PC-9 (cell line): Measurements from ENCODE around the gene FOSL2. TPM values are rescaled to one million over a fixed set of nuclear protein-coding genes. Genes with fewer than 3 reads are reported as not detected.

Experiments used
- BruUV-seq: library from RNA; stranded (reverse); fragments of 400-500 nt; replicated peaks from 2 replicates; lab custom pipeline; 2021; lab: Mats Ljungman, UMichigan
- CTCF ChIA-PET: fragments of 300-600 bp; sonication (Branson Sonifier 250); formaldehyde crosslinking; loops from one replicate; lab custom pipeline; 2022; ENCODE audit warnings: antibody characterized with exemption; lab: Charles Lee
- POLR2A ChIA-PET: fragments of 300-600 bp; sonication (Branson Sonifier 250); formaldehyde crosslinking; loops from one replicate; lab custom pipeline; 2022; ENCODE audit warnings: antibody characterized with exemption; ENCODE audit not compliant: unreplicated experiment; lab: Charles Lee
- DNase-seq, 2 experiments: peaks; one replicate each; pipeline versions ENCODE4 v3.0.0 to v3.0.0-alpha.2; 2015 to 2022; ENCODE audit warnings: mixed read lengths in 1 of 2
- H2AFZ ChIP-seq: fragments of 200-600 bp; sonication (generic); 2 replicates; pipeline ENCODE4 v1.8.1; 2017; ENCODE audit warnings: antibody characterized with exemption
- H3F3A ChIP-seq: fragments of 200-600 bp; sonication (generic); 2 replicates; pipeline ENCODE4 v1.8.1; 2017; ENCODE audit warnings: antibody characterized with exemption, mild to moderate bottlenecking, low read depth; ENCODE audit not compliant: insufficient read depth
- H3K27ac ChIP-seq: fragments of 200-600 bp; sonication (generic); 2 replicates; pipeline ENCODE4 v1.6.1; 2016; ENCODE audit warnings: mixed run types
- H3K27me3 ChIP-seq: fragments of 200-600 bp; sonication (generic); 2 replicates; pipeline ENCODE4 v1.6.1; 2016; ENCODE audit warnings: low read depth, mixed run types; ENCODE audit not compliant: insufficient read depth
- H3K36me3 ChIP-seq: fragments of 200-600 bp; sonication (generic); 2 replicates; pipeline ENCODE4 v1.6.1; 2016; ENCODE audit warnings: low read depth, mixed run types
- H3K4me1 ChIP-seq: fragments of 200-600 bp; sonication (generic); replicated peaks from 2 replicates; pipeline ENCODE4 v1.6.1; 2016; ENCODE audit warnings: mixed run types; ENCODE audit not compliant: insufficient read depth
- H3K4me2 ChIP-seq: fragments of 200-600 bp; sonication (generic); 2 replicates; pipeline ENCODE4 v1.6.1; 2017; ENCODE audit warnings: mixed run types
- H3K4me3 ChIP-seq: fragments of 200-600 bp; sonication (generic); 2 replicates; pipeline ENCODE4 v1.6.1; 2016; ENCODE audit warnings: mixed run types
- H3K79me2 ChIP-seq: fragments of 200-600 bp; sonication (generic); 2 replicates; pipeline ENCODE4 v1.6.1; 2017; ENCODE audit warnings: low read depth, mixed run types
- H3K9me2 ChIP-seq: fragments of 200-600 bp; sonication (generic); 2 replicates; pipeline ENCODE4 v1.8.1; 2017; ENCODE audit warnings: mild to moderate bottlenecking; ENCODE audit not compliant: insufficient read depth
- H3K9me3 ChIP-seq: fragments of 200-600 bp; sonication (generic); 2 replicates; pipeline ENCODE4 v1.8.1; 2016; ENCODE audit warnings: low read depth; ENCODE audit not compliant: insufficient read depth
- H4K20me1 ChIP-seq: fragments of 200-600 bp; sonication (generic); 2 replicates; pipeline ENCODE4 v1.8.1; 2017; ENCODE audit not compliant: insufficient read depth
- EZH2 ChIP-seq: fragments of 200-600 bp; sonication (generic); IDR thresholded peaks from 2 replicates; pipeline ENCODE4 v1.8.0; 2017; ENCODE audit warnings: antibody characterized with exemption, low read depth
- intact Hi-C: fragments of 100-400 bp; cut with micrococcal nuclease; formaldehyde crosslinking; loops from one replicate; pipeline ENCODE4 v1.10.0; 2022; ENCODE audit not compliant: unreplicated experiment
- total RNA-seq: library from RNA; stranded (reverse); gene quantifications from 2 replicates; pipeline ENCODE4 v1.2.3, GENCODE V29; 2021
- TF ChIP-seq, protein P1 (sequence below): fragments of 200-600 bp; sonication (generic); conservative IDR thresholded peaks from 2 replicates; pipeline ENCODE4 v1.6.1; 2017; ENCODE audit warnings: mixed run types, antibody characterized with exemption, mild to moderate bottlenecking, moderate library complexity

The FOSL2 gene
- total RNA-seq, 1 experiment from 2014 or later = 60.0 TPM

DNA sequence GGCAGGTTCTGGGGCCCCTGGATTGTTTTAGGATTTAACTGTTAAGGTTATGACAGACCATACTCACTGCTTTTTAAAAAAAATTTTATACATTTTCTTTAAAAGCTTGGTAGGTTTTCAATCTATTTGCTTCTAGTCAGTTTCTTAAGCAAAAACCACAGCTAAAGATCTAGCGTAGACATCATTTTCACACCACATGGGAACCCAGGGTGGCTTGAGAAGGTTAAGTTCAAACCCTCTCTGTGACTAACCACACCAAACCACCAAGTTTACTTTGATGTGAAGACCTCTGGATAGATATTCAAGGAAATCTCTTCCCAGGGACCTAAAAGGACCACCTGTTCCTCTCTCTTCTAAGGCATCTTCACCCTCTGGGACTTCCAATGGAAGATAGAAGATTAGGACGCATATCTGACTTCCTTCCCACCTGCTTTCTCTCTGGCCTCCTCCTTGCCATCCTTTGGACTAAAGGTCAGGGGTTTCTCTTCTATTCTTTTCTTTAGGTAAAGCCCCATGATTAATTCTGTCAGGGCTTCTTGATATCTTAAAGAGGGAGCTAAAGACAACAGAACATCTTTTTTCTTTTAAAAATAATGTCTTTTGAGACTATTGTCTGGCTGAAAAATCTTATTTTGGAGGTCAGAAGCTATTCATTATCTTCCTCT, 32.3 kb downstream of the FOSL2 start:
- BruUV-seq = no TSS peak
- TF ChIP-seq, protein P1, sequence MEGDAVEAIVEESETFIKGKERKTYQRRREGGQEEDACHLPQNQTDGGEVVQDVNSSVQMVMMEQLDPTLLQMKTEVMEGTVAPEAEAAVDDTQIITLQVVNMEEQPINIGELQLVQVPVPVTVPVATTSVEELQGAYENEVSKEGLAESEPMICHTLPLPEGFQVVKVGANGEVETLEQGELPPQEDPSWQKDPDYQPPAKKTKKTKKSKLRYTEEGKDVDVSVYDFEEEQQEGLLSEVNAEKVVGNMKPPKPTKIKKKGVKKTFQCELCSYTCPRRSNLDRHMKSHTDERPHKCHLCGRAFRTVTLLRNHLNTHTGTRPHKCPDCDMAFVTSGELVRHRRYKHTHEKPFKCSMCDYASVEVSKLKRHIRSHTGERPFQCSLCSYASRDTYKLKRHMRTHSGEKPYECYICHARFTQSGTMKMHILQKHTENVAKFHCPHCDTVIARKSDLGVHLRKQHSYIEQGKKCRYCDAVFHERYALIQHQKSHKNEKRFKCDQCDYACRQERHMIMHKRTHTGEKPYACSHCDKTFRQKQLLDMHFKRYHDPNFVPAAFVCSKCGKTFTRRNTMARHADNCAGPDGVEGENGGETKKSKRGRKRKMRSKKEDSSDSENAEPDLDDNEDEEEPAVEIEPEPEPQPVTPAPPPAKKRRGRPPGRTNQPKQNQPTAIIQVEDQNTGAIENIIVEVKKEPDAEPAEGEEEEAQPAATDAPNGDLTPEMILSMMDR = no peak
- no peak for TF ChIP-seq EZH2
- DNase-seq = no peak
- Histone ChIP-seq H3K27me3 (no peaks in the 10 kb centered on the region), H3K4me3 (no peak overlapping the region), H3K9me2 (no peaks in the 10 kb centered on the region), H3K36me3 (no peaks in the 10 kb centered on the region), H4K20me1 (no peaks in the 10 kb centered on the region), H3K4me1 (no peaks in the 10 kb centered on the region), H3K79me2 (no peaks in the 10 kb centered on the region), H3K27ac (no peak overlapping the region), H3K4me2 (no peak overlapping the region), H2AFZ (no peak overlapping the region), H3F3A (peaks cover 44% of the 10 kb centered on the region), H3K9me3 (no peaks in the 10 kb centered on the region)
- CTCF ChIA-PET = interaction anchor here (1.1 kb wide), 1 partner anchor 10 kb away, joined by 4 read pairs; no protein-coding TSS in a partner anchor
- intact Hi-C loops = no loop called here
- POLR2A ChIA-PET = no interaction called here

DNA sequence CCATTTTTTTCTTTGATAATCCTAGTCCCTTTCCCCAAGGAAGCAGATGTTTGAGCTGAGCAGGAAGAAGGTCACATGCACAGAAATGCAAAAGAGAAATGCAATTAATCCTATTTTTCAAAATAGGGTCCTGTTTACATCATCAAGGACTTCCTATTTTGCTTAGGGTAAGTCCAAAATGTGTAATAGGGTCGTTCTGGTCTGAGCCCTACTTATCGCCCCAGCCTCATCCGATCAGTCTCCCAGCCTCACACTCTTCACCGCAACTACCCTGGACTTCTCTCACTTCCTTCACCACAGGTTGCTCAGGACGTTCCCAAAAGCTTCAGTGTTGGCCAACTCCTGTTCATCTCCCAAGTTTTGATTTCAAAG, 32.8 kb downstream of the FOSL2 start:
- Histone ChIP-seq H4K20me1 (no peaks in the 10 kb centered on the region), H3K4me2 (no peak overlapping the region), H3K4me1 (no peaks in the 10 kb centered on the region), H3F3A (peaks cover 39% of the 10 kb centered on the region), H3K36me3 (no peaks in the 10 kb centered on the region), H3K79me2 (no peaks in the 10 kb centered on the region), H2AFZ (no peak overlapping the region), H3K27ac (no peak overlapping the region), H3K4me3 (no peak overlapping the region), H3K27me3 (no peaks in the 10 kb centered on the region), H3K9me3 (no peaks in the 10 kb centered on the region), H3K9me2 (no peaks in the 10 kb centered on the region)
- BruUV-seq = no TSS peak
- no peak for DNase-seq
- TF ChIP-seq EZH2 = no peak
- TF ChIP-seq, protein P1 = no peak
- intact Hi-C loops = no loop called here
- POLR2A ChIA-PET = interaction anchor here (0.6 kb wide), 1 partner anchor 12 kb away, joined by 3 read pairs; no protein-coding TSS in a partner anchor
- CTCF ChIA-PET = no interaction called here

DNA sequence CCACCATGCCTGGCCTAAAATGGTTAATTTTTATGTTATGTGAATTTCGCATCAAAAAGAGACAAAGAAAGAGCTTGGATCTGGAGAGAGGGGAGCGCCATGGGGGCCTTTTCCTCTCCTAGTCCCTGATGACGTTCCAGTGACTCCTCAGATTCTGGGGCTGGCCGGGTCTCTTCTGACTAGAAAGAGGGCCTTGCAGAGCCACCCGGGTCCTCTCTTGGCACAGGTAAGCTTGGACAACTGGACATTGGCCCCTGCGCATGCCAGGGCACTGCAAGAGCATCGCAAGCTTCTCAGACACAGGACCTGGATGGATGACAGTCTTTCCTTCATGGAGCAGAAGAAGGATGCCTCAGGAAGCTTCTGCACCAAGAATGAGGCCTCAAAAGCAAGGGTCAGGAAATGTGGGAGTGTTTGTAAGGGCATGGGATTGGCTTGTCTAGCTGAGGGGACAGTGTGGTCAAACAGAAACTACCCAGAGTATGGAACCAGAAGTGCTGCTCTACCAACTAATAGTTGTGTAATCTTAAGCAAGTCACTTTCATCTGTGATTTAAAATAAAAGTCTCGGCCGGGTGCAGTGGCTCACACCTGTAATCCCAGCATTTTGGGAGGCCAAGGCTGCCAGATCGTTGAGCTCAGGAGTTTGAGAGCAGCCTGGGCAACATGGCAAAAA, 35.2 kb downstream of the FOSL2 start:
- ChIA-PET CTCF (interaction anchor here (0.6 kb wide), 1 partner anchor 16 kb away, joined by 5 read pairs; no protein-coding TSS in a partner anchor), POLR2A (no interaction called here)
- Histone ChIP-seq H3K27me3 (no peaks in the 10 kb centered on the region), H4K20me1 (no peaks in the 10 kb centered on the region), H2AFZ (no peak overlapping the region), H3K4me3 (no peak overlapping the region), H3K4me1 (no peaks in the 10 kb centered on the region), H3K27ac (no peak overlapping the region), H3K9me2 (no peaks in the 10 kb centered on the region), H3K9me3 (no peaks in the 10 kb centered on the region; the same call in 1 of the 2 replicates), H3K4me2 (no peak overlapping the region), H3F3A (peaks cover 20% of the 10 kb centered on the region; the same call in 1 of the 2 replicates), H3K79me2 (no peaks in the 10 kb centered on the region), H3K36me3 (no peaks in the 10 kb centered on the region)
- TF ChIP-seq, protein P1 = no peak
- no peak for TF ChIP-seq EZH2
- intact Hi-C loops = no loop called here
- no TSS peak for BruUV-seq
- no peak for DNase-seq
